ENCODE results near the gene PSMB1.
"Not testable (repeated sequence)": the region's sequence is repeated elsewhere in the genome, so short reads cannot be mapped to it uniquely, and the experiment has no call there.

Gene PSMB1

DNA sequence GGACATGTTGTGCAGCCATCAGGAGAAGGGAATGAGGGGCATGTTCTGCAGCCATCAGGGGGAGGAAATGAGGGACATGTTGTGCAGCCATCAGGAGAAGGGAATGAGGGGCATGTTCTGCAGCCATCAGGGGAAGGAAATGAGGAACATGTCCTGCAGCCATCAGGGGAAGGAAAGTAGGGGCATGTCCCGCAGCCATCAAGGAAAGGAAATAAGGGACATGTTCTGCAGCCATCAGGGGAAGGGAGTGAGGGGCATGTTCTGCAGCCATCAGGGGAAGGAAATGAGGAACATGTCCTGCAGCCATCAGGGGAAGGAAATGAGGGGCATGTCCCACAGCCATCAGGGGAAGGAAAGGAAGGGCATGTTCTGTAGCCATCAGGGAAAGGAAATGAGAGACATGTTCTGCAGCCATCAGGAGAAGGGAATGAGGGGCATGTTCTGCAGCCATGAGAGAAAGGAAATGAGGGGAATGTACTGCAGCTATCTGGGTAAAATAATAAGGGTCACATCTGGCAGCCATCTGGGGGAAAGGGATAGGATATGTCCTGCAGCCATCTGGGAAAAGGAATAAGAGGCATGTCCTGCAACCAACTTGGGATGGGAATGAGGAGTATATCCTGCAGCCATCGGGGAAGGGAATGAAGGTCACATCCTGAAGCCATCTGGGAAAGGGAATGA lies 50.2 kb downstream of the PSMB1 start:
- DNase-seq (ENCODE audit: low read depth, low spot score) = not testable (repeated sequence)

GRCh38 chr6:170502268-170502667 lies 50.8 kb downstream of the PSMB1 start:
- DNase-seq (ENCODE audit: low read depth, low spot score) = not testable (repeated sequence)

DNA sequence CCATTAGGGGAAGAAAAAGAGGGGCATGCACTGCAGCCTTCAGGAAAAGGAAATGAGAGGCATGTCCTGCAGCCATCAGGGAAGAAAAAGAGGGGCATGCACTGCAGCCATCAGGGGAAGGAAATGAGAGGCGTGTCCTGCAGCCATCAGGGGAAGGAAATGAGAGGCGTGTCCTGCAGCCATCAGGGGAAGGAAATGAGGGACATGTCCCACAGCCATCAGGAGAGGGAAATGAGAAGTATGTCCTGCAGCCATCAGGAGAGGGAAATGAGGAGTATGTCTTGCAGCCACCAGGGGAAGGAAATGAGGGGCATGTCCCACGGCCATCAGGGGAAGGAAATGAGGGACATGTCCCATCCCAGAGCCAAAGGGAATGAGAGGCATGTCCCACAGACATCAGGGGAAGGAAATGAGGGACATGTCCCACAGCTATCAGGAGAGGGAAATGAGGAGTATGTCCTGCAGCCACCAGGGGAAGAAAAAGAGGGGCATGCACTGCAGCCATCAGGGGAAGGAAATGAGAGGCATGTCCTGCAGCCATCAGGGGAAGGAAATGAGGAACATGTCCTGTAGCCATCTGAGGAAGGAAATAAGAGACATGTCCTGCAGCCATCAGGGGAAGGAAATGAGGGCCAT lies 52.0 kb downstream of the PSMB1 start:
- no peak for DNase-seq (ENCODE audit: low read depth, low spot score)

DNA sequence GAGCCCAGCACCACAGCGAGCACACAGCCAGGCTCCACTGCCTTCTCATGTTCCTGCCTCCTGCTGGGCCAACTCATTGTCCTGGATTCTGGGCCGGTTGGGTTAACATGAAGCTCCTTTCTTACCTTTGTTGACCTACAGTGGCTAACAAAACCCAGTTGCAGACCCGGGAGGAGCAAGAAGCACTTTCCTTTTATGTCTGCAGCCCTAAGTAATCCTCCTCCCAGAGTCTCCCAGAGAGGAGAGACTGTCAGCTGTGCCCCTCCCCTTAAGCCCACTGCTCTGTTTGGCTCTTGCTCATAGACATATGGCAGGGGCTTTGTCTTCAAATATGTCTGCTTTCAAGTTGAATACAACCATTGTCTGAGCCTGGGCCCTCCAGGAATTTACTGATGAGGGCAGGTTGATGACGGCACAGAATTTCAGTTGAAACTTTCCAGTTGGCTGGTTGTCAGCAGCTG lies 55.2 kb downstream of the PSMB1 start:
- no peak for DNase-seq (ENCODE audit: low read depth, low spot score)

DNA sequence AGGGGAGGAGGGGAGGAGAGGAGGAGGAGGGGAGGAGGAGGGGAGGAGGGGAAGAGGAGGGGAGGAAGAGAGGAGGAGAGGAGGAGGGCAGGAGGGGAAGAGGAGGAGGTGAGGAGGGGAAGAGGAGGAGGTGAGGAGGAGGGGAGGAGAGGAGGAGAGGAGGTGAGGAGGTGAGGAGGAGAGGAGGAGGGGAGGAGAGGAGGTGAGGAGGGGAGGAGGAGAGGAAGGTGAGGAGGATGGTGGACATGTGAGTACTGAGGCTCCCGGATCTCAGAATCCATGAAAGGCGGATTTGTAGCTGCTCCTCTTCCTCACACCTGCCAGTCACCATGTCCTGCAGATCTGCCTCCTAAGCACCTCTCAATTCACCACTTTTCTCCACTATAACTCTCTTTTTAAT lies 59.8 kb downstream of the PSMB1 start:
- DNase-seq (ENCODE audit: low read depth, low spot score) = no peak

GRCh38 chr6:170490259-170490658 lies 62.8 kb downstream of the PSMB1 start:
- DNase-seq (ENCODE audit: low read depth, low spot score) = no peak

DNA sequence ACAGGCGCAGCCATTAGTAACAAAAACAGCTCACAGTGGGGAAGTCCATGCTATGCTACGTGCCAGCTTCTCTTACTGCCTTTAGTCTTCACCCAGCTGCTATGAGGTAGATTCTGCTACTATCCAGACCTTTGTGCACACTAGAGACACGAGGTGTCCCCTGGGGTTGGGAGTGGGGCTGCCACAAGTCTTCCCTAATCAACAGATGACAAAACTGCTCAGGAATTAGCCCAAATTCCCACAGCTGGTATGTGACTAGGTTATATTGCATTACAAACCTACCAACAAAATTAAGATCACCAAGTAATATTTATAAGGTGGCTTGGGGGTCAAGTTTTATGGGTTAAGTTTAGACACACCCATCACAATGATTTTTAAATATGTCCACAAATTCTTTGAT lies 63.3 kb downstream of the PSMB1 start:
- no peak for DNase-seq (ENCODE audit: low read depth, low spot score)

GRCh38 chr6:170487707-170488329 lies 65.3 kb downstream of the PSMB1 start:
- DNase-seq (ENCODE audit: low read depth, low spot score) = no peak

DNA sequence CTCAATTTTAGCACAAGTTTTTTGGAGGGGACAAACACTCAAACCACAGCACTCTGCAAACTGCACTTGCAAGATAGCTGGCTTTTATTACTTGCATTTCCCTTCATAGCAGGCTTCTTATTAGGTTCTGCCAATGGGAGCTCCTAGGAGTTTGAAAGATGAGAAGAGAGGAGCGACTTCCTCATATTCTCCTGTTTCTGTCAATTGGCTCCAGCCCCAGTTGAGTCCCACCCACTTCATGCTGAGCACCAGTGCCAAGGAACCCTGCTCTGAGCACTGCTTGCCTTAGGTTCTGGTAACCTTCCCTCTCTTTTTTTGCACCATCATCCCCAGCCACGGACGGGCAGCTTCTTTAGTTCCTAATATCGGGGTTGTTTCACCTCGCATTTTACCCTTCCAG lies 67.9 kb downstream of the PSMB1 start:
- no peak for DNase-seq (ENCODE audit: low read depth, low spot score)

All from activated naive CD8-positive, alpha-beta T cell treated with anti-CD3 and anti-CD28 coated beads, Interleukin-2, amount 50 U/mL, for 16 hours (primary cell).